HG03103 (cell line): Measurements from ENCODE around the gene GGCX.

Experiments used
- ATAC-seq: cut with Tn5 transposase; IDR thresholded peaks from one replicate; pipeline ENCODE4 v1.9.1; 2021; ENCODE audit warnings: low read depth; ENCODE audit not compliant: unreplicated experiment

GGCX gene

DNA sequence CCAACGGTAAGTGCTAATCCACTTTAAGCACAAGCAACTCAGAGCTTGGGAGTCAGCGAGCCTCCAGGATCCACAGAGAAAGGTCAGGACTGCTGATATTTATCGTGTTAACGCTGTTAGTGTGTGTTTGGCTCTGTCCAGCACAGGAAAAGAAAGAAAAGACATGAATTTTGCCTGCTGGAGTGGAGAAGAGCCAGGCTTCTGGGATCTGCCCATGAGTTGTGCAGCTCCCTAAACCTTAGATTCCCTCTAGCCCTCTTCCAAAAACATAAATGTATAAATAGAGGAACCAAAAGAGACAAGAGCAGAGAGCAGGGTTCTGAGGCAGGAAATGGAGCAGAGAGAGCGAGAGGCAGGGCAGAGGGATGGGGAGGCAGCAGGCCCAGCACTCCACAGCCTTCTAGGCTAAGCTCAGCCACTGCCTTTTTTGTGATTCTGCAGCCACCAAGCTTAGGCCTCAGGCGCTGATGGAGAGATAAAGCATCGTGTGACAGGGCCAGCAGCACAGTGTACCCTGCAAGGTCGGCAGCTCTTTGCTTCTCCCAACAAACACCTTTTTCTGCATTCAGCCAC, 36.9 kb downstream of the GGCX start:
- ATAC-seq = no peak

DNA sequence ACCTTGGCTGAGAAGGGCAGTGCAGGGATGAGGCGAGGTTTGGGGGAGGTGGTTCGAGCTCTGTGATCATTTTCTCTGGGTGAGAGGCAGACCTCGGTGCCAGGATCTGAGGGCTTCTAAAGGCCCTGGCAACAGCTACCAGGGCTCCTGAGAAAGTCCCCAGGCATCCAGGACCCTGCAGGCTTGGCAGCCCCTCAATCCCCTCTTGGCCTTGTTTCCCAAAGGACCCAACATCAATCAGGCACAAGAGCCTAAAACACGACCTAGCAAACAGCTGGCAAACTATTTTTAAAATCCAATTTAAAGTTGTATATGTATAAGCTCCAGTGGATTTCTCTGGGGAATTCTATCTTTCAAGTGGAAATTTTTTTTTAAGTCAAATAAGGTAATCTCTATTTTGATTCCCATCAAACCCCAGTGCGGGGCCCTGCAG, 37.4 kb downstream of the GGCX start:
- no peak for ATAC-seq

DNA sequence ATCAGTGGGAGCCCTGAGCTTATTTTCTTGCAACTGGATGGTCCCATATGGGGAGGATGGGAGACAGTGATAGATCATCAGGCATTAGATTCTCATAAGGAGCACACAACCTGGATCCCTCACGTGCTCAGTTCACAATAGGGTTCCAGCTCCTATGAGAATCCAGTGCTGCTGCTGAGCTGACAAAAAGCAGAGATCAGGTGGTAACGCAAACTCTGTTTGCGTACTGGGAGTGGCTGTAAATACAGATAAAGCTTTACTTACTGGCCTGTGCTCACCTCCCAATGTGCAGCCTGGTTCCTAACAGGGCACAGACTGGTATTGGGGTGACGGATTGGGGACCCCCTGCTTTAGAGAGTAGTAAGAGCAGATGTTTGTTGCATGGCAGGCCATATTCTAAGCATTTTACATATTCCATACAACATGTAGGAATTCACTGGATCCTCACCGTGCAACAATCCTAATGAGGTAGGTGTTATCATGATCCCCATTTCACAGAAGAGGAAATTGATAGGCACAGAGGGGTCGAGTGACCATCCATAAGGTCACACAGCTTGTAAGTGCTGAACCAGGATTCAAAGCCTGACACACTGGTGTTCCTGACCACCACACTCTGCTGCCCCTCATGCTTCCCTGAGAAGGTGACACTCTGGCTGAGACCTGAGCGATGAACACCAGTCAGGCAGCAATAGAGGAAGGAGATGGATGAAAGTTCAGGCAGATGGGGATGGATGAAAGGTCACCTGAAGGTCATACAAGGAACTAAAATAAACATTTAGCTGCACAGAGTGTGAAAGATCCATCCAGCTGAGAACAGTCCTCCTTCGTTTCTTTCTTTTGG, 38.0 kb downstream of the GGCX start:
- no peak for ATAC-seq

DNA sequence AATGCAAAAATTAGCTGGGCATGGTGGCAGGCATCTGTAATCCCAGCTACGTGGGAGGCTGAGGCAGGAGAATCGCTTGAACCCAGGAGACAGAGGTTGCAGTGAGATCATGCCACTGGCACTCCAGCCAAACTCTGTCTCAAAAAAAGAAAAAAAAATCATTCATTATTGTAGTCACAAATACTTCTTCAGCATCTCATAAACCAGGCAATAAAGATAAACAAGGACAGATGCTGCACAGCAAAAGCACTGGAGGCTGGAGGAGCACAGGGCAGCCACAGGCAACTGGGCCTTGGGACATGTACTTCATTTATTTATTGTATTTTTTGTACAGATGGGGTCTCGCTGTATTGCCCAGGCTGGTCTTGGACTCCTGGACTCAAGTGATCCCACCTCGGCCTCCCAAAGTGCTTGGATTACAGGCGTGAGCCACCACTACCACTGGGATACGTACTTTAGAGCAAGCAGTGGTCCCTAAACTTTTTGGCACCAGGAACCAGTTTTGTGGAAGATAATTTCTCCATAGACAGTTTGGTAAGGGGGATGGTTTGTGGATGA, 39.1 kb downstream of the GGCX start:
- no peak for ATAC-seq

DNA sequence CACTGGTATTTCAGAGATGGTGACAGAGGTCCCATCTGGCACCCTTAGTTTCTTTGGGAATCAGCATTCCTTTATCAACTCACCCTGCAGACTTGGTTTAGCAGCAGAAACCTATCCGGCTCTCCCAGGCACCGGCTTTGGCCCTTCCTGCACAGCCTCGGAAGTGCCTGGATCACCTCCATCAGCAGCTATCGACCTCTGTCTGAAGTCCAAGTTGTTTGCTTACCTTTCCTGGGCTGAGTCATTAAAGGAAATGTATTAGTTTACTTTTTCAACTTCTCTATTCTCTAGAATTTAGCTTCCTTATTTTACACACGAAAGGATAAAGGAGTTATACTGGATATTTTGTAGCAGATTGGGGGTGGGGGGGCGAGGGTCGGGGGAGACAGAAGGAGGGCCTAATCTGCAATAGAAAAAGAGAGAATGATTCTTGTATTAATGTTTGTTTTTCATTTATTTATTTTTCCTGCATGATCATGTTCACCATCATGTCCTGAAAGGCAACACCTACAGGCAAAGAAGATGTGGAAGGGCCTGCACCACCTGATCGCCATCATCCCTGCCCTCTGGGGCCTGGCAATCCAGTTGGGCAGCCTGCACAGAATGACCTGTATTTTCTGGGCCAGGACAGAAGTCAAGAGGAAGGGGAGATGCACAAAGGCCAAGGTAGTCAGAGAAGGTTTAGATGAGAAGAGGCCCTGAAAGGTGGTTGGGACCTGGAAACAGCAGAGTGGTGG, 44.5 kb downstream of the GGCX start:
- ATAC-seq = no peak

DNA sequence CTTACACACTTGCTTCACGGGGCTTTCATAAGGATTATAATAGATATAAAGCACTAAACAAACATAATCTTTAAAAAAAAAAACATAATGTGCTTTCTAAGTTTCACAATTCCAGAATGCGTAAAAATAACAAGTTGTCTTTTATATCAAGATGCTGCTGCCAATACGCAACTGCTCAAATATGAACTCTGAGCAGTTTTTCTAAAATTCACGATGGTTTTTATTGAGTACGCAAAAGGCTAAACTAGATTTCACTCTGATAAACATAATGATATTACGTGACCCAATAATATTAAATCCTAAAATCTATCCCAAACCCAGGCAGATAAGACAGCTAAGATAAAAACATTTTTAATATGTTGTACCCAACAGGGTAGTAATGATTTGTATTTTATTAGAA, 47.0 kb downstream of the GGCX start:
- no peak for ATAC-seq

DNA sequence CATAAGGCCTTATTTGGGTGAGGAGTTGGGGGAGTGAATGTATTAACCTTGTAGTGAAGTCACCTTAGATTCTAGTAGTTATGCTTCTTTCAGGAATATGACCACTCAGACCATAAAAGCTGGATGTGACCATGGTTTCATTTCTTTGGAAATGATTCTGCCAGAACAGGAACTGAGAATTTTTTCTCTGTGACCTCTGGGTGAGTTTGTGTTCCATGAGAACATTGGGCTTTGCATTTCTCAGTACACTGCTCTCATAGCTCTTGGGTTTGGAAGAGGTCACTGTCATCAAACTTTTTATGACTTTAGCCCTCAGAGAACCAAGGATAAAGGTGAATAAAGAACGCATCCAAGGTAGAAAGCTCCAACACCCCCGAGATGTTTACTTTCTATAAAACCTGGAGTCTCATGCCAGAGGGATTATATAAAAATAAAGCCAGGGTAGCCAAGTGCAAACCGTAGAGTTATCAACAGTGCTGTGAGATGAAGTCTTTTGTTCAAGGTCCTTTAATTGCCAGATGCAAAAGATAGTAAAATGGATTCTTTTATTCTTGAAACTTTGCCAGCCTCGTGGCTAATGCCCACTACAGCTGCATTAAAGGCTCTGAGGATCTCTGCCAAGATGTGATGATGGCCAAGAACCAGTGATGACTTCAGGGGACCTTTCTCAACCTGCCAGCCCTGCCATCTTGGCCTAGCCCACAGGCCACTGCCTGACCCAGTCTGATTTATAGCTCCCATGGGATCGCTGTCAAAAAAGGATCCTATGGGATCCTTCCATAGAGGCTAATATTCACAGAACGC, 50.1 kb downstream of the GGCX start:
- no peak for ATAC-seq

DNA sequence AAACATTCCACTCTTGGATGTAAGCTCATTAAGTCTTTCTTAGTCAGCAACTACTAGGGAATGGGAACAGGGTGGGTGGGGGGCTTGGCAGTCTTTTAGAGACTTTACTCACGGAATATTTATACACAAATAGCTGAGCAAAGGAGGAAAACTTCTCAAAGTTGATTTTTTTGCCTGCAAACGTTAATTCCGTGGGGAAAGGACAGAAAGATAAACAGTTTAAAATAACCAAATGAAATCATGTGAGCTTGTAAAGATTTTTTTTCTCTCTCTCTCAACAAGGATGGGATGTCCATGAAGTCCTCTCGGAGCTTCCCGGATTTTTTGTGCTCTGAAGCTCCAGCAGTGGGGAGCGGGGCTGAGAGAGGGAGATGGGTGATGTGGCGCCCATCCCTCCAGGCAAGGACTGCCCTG, 54.5 kb downstream of the GGCX start:
- ATAC-seq = no peak

DNA sequence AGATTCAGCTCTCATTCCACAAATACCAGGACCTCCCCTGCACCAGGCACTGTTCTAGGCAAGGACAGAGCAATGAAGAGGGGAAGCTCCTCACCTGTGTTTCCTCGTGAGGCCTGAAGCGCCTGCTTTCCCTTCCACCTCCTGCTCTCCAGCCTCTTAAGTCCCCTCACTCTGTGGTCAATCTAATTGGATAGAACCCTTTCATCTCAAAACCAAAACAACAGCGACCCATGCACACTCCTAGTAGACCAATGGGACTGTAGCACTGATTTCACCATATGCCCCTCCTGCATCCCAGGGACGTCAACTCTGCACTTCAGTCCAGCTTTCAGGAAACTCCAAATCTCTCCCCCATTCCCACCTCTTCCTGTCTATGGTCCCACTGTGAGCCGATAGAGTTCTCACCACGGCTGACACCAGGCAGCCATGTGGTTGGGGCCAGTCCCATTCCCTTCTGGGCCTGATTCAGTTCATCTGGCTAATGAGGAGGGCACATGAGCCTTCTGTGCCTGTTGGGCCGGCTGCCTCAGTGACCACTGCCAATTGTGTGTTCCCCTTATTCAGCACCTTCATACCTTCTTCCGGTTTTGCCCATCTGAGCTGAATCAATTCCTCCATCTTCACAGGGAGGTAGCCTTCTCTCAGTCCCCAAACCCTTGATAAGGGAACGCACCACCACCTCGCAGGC, 55.6 kb downstream of the GGCX start:
- no peak for ATAC-seq

DNA sequence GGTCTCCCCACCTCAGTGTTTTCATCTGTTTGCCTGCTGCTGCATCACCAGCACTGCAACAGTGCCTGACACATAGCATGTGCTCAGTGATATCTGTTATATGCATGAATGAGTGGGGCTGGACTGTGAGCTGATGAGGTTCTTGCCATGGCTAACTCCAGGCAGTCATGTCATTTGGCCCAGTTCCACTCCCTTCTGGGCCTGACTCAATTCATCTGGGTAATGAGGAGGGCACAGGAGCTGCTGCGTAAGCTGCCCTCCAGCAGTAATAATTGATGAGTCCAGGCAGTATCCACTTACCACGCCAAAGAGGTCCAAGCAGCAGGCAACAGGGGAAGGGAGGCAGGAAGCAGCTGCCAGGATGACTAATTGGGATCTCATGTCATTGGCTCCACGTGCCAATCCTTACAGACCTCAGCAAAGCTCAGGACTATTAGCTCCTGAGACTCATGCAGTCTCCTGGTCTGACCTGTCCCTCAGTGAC, 56.5 kb downstream of the GGCX start:
- no peak for ATAC-seq

DNA sequence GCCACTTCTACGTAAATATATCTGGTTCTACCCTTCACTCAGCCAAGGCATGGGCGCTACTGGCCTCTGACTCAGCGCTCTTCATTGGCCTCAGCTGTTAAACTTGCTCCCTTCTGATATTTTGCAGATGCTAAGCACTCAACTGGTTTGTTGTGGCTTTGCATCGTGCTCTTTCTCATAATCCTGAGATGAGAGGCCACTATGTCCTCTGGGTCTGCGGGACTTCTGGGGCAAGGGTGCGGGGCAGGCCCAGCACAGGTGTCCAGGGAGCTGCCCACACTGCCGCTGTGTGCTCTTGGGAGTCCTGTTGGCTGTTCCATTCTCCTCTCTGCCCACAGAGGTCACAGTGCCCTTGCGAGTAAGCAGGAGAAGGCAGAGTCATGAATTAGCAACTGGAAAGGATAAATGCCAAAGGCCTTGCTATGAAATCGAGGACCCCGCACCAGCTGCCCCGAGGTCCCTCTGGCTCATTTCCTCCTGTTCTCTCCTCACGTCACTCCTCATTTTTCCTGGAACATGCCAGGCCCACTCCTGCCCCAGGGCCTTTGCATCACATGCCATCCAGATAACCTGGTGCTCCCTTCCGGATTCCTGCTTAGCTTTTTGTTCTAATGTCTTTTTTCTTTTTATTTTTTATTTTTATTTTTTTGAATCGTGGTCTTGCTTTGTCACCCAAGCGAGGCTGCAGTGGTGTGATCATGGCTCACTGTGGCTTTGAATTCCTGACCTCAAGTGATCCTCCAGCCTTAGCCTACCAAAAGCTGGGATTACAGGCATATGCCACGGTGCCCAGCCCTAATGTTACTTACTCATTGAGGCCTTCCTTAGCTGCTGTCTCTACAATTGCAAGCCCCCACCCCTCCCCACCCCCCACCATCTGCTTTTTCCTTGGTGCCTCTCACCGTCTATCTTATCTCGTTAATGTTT, 57.2 kb downstream of the GGCX start:
- ATAC-seq = no peak

DNA sequence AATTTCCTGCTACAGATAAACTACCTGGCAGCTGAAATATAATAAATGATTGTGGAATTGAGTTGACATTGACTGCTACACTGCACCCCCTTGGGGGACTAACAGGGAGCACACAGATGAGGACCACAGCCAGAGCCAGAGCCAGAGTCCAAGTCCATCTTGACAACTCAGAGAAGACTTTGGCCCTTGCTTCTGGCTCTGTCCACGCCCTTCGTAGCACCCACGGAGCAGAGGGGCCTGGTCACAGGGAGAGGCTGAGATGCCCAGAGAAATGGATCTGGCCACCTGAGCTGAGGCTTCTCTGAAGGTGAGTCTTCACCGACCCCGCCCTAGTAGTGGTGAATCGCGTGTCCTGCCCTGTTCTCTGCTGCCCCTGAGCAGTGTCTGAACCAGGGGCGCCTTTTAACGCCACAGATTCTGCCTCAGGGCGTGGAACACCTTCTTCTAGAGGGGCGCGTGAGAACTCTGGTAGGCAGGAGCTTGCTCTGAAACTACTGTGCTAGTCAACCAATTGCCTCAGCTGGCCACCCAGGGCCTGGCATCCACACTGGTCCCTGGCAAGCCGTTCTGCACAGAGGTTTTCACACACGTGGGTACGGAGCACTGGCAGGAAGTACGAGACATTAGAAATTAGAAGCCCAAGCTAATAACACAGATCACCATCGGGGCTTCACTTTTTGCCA, 58.0 kb downstream of the GGCX start:
- ATAC-seq = no peak

DNA sequence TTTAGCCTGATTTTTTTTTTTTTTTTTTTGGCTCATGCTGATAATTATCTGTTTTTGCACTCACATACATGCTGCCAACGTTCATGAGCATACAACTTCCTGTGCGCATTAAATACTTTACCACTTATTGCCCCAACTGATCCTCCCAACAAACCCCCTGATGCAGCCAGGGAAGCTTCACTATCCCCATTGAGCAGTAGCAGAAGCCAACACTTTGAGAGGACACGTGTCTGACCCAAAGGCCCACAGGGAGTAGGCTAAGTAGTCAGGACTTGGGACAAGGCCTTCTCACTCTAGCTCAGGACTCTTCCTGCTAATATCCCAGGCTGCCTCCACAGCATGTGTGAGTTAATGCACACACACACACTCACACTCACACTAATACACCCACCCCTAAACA, 58.6 kb downstream of the GGCX start:
- no peak for ATAC-seq

DNA sequence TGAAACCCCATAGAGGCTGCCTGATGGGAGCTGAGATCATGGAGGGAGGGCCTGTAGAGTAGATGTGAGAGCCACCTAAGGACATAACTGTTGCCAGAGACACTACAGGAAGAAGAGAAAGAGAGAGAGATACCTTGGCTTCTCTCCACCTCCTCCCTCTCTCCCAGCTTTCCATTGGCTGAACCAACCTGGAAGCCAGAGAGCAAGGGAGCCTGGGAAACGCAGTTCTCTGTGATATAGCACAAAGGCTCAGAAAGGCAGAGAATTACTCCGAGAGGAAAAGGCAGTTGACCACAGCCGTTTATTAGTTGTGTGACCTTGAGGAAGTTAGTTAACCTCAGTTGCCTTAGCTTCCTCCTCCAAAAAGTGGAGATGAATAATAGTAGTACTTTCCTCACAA, 60.0 kb downstream of the GGCX start:
- no peak for ATAC-seq

DNA sequence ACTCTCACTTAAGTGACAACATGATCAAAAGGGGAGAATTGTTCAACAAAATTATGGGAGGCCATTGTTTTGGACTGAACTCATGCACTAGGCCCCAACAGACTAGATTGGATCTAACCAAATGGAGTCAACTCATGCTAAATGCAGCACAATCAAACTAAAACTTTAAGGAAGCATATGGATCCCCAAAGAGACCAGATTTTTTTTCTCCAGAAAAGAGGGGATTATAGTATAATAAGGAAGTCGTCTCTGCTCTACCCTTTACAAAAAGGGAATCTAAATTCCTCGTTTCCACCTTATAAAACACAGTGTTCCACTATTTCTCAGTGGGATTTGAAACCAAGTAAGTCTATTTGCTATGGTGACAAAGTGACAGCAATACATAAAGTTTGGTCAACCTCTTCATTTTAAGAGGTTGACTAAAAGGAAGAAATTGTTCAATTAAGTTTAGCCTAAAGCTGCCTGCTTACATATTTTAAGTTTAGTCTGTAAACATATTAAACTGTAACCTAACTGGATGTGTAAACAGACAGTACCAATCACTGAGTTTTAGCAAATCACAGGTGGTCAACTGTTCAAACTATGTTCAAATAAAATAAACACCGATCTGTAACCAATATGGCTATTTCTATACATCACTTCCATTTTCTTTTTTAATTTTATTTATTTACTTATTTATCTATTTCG, 63.2 kb downstream of the GGCX start:
- ATAC-seq = no peak

DNA sequence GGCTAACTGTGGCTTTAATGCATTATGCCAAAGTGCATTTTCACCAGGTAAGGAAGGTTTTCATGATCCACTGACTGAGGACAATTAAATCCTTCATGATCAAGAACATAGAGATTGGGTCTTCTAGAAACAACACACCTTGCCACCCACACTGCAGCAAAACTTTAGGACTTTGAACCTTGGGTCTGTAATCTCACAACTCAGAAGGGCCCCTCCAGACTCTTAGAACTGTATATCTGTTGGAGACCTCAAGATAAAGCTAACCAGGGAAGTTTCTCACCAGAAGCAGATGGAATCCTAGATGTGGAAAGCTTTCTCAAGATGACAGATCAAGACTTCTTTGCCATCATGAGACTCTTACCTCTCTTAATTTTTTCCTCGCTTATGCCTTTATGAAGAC, 64.9 kb downstream of the GGCX start:
- ATAC-seq = no peak
